GM19463 (cell line): ENCODE data around the gene CNDP2.
"Not testable (repeated sequence)": the region's sequence is repeated elsewhere in the genome, so short reads cannot be mapped to it uniquely, and the experiment has no call there.

Experiments
- ATAC-seq: cut with Tn5 transposase; IDR thresholded peaks from one replicate; pipeline ENCODE4 v1.9.1; 2021; ENCODE audit warnings: mild to moderate bottlenecking, moderate library complexity; ENCODE audit not compliant: unreplicated experiment

Gene CNDP2

GRCh38 chr18:74565164-74565563, 69.0 kb downstream of the CNDP2 start:
- ATAC-seq: not testable (repeated sequence)

- ATAC-seq: not testable (repeated sequence)
These were observed 69.8 kb downstream of the CNDP2 start for GRCh38 chr18:74565993-74566392.

- no peak for ATAC-seq
These were observed 71.7 kb downstream of the CNDP2 start for GRCh38 chr18:74567822-74568221.

GRCh38 chr18:74569401-74569800, 73.2 kb downstream of the CNDP2 start:
- no peak for ATAC-seq

GRCh38 chr18:74570266-74570665, 74.1 kb downstream of the CNDP2 start:
- ATAC-seq: no peak

- ATAC-seq: no peak
These were observed 75.9 kb downstream of the CNDP2 start for GRCh38 chr18:74571895-74572680.

GRCh38 chr18:74573053-74573452, 76.9 kb downstream of the CNDP2 start:
- no peak for ATAC-seq
